HCT116 (cell line): Measurements from ENCODE around the gene MIA3. TPM values are rescaled to one million over a fixed set of nuclear protein-coding genes. Genes with fewer than 3 reads are reported as not detected.

ENCODE experiments used
- ATAC-seq: fragments of 200-7000 bp; cut with Tn5 transposase; 2 replicates; pipeline ENCODE4 v1.9.1; 2020; ENCODE audit warnings: mild to moderate bottlenecking, moderate library complexity
- BruUV-seq: library from RNA; stranded (reverse); fragments of 400-500 nt; replicated peaks from 2 replicates; lab custom pipeline; 2021; lab: Mats Ljungman, UMichigan
- CTCF ChIA-PET: fragments of 300-600 bp; sonication (Branson Sonifier 250); formaldehyde crosslinking; loops from one replicate; lab custom pipeline; 2021; ENCODE audit warnings: antibody characterized with exemption; lab: Charles Lee
- POLR2A ChIA-PET: fragments of 300-600, 350-600 bp; sonication (Branson Sonifier 250); formaldehyde crosslinking; loops from one replicate; lab custom pipeline; 2021; ENCODE audit warnings: antibody characterized with exemption; lab: Charles Lee
- RAD21 ChIA-PET, 2 experiments: fragments of 300-600 bp; sonication (Branson Sonifier 250); formaldehyde crosslinking; loops; one replicate each; lab custom pipeline; 2023; ENCODE audit warnings: low total read pairs in 2 of 2; ENCODE audit not compliant: uncharacterized antibody in 2 of 2, unreplicated experiment in 2 of 2, low non-redundant PET in 1 of 2; lab: Charles Lee
- DNase-seq: peaks from one replicate; pipeline ENCODE4 v3.0.0-alpha.2; 2010; ENCODE audit warnings: low read depth, low spot score
- H2AFZ ChIP-seq: fragments of 200-600 bp; shearing (Covaris generic), sonication (generic); 2 replicates; pipeline ENCODE4 v1.6.1; 2017; ENCODE audit warnings: low read depth, mixed run types, mixed read lengths, antibody characterized with exemption, low read length; ENCODE audit not compliant: poor library complexity, severe bottlenecking
- H3K27ac ChIP-seq: 2 replicates; pipeline ENCODE4 v1.5.1; 2012; ENCODE audit warnings: low read depth, low read length
- H3K27me3 ChIP-seq: fragments of 200-600 bp; sonication (generic); 2 replicates; pipeline ENCODE4 v1.6.1; 2016; ENCODE audit warnings: mixed run types, low read length, mixed read lengths; ENCODE audit not compliant: insufficient read depth
- H3K36me3 ChIP-seq, 2 experiments: fragments of 200-500 bp in 1 of 2; fragments of 200-600 bp in 1 of 2; sonication (Bioruptor generic) in 1 of 2; sonication (generic) in 1 of 2; 2 replicates each; pipeline versions ENCODE4 v1.5.1 to v1.6.1; 2014 to 2016; ENCODE audit warnings: low read length in 2 of 2, inconsistent platforms in 1 of 2, mixed read lengths in 1 of 2, mixed run types in 1 of 2; ENCODE audit not compliant: insufficient read depth in 2 of 2, control insufficient read depth in 1 of 2
- H3K4me1 ChIP-seq, 2 experiments: fragments of 200-600 bp in 1 of 2; sonication (generic) in 1 of 2; 2 replicates each; pipeline versions ENCODE4 v1.5.1 to v1.6.1; 2012 to 2017; ENCODE audit warnings: low read length in 2 of 2, inconsistent platforms in 1 of 2, mild to moderate bottlenecking in 1 of 2, mixed read lengths in 1 of 2, mixed run types in 1 of 2, moderate library complexity in 1 of 2; ENCODE audit not compliant: insufficient read depth in 2 of 2, control insufficient read depth in 1 of 2
- H3K4me2 ChIP-seq: fragments of 200-600 bp; sonication (generic); 2 replicates; pipeline ENCODE4 v1.6.1; 2017; ENCODE audit warnings: mixed run types, low read length, mixed read lengths
- H3K4me3 ChIP-seq, 2 experiments: fragments of 200-600 bp in 1 of 2; sonication (generic) in 1 of 2; replicated peaks in 1 of 2; 2 replicates each; pipeline ENCODE4 v1.5.1; 2011 to 2016; ENCODE audit warnings: low read length in 2 of 2, control low read depth in 1 of 2, low read depth in 1 of 2, mild to moderate bottlenecking in 1 of 2, mixed read lengths in 1 of 2, mixed run types in 1 of 2
- H3K79me2 ChIP-seq: fragments of 200-600 bp; sonication (generic); 2 replicates; pipeline ENCODE4 v1.6.1; 2017; ENCODE audit warnings: mild to moderate bottlenecking, mixed run types, low read length, moderate library complexity, mixed read lengths; ENCODE audit not compliant: insufficient read depth
- H3K9ac ChIP-seq: fragments of 200-600 bp; sonication (generic); 2 replicates; pipeline ENCODE4 v1.6.1; 2016; ENCODE audit warnings: low read length, mixed read lengths
- H3K9me2 ChIP-seq: fragments of 200-600 bp; sonication (generic), shearing (Covaris generic); 2 replicates; pipeline ENCODE4 v1.6.1; 2017; ENCODE audit warnings: mixed run types, mild to moderate bottlenecking, moderate library complexity; ENCODE audit not compliant: insufficient read depth
- H3K9me3 ChIP-seq, 2 experiments: fragments of 200-500 bp in 1 of 2; fragments of 200-600 bp in 1 of 2; sonication (Bioruptor generic) in 1 of 2; sonication (generic) in 1 of 2; 2 replicates each; pipeline ENCODE4 v1.6.1; 2014 to 2017; ENCODE audit warnings: low read length in 2 of 2, mixed read lengths in 2 of 2, inconsistent platforms in 1 of 2, low read depth in 1 of 2, mild to moderate bottlenecking in 1 of 2, mixed run types in 1 of 2, moderate library complexity in 1 of 2; ENCODE audit not compliant: control insufficient read depth in 1 of 2, insufficient read depth in 1 of 2
- H4K20me1 ChIP-seq: fragments of 200-600 bp; sonication (generic), shearing (Covaris generic); 2 replicates; pipeline ENCODE4 v1.6.1; 2017; ENCODE audit warnings: mixed run types, mild to moderate bottlenecking, moderate library complexity; ENCODE audit not compliant: insufficient read depth
- EZH2phosphoT487 ChIP-seq: fragments of 200-600 bp; IDR thresholded peaks from 2 replicates; pipeline ENCODE4 v1.6.1; 2018; ENCODE audit warnings: antibody characterized with exemption, borderline replicate concordance
- POLR2AphosphoS5 ChIP-seq: IDR thresholded peaks from 2 replicates; pipeline ENCODE4 v1.6.1; 2011; ENCODE audit warnings: mild to moderate bottlenecking, low read depth, low read length, moderate library complexity
- SRF ChIP-seq: IDR thresholded peaks from 2 replicates; pipeline ENCODE4 v1.6.1; 2012; ENCODE audit warnings: low read depth
- intact Hi-C: fragments of 100-400 bp; cut with micrococcal nuclease; formaldehyde crosslinking; loops from 2 replicates; pipeline ENCODE4 v1.10.0; 2022
- total RNA-seq: library from RNA; stranded (reverse); gene quantifications from one replicate; pipeline ENCODE4 v1.2.1, GENCODE V29; 2021; ENCODE audit not compliant: unreplicated experiment
- TF ChIP-seq, protein P1 (sequence below), 3 experiments: fragments of 200-600 bp in 1 of 3; sonication (generic) in 1 of 3; IDR thresholded peaks in 2 of 3; conservative IDR thresholded peaks in 1 of 3; 2 replicates each; pipeline ENCODE4 v1.5.1; 2012 to 2017; ENCODE audit warnings: low read depth in 2 of 3, low read length in 2 of 3, antibody characterized with exemption in 1 of 3, borderline replicate concordance in 1 of 3, control low read depth in 1 of 3, mild to moderate bottlenecking in 1 of 3, mixed read lengths in 1 of 3, mixed run types in 1 of 3, moderate library complexity in 1 of 3; ENCODE audit not compliant: insufficient read depth in 1 of 3
- TF ChIP-seq, protein P2 (sequence below): IDR thresholded peaks from 2 replicates; pipeline ENCODE4 v1.6.1; 2011; ENCODE audit warnings: mild to moderate bottlenecking, low read length, moderate library complexity; ENCODE audit not compliant: insufficient replicate concordance; ENCODE audit errors: extremely low read depth
- TF ChIP-seq, protein P3 (sequence below): IDR thresholded peaks from 2 replicates; pipeline ENCODE4 v1.6.1; 2012; ENCODE audit warnings: low read depth

The MIA3 gene
- total RNA-seq, 1 experiment from 2014 or later = 62.7 TPM

DNA sequence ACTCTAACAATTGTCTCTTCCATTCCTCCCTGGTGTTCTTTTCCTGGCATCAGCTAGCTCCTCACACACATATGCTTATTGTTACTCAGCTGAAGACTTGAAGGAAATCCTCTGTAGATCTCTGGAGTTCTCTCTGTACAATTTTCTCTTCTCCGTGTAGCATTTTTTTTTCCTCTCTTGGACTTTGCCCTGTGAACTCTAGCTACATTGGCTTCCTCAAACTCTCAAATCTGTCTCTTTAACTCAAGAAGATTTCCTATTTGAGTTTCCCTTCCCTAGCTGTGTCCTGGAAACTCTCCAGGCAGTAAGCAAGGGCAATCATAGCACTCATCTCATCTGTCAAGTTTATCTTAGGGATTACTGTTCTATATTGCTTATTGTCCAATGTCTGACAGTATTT lies 4.3 kb upstream of the MIA3 start (continued):
- TF ChIP-seq, protein P1, sequence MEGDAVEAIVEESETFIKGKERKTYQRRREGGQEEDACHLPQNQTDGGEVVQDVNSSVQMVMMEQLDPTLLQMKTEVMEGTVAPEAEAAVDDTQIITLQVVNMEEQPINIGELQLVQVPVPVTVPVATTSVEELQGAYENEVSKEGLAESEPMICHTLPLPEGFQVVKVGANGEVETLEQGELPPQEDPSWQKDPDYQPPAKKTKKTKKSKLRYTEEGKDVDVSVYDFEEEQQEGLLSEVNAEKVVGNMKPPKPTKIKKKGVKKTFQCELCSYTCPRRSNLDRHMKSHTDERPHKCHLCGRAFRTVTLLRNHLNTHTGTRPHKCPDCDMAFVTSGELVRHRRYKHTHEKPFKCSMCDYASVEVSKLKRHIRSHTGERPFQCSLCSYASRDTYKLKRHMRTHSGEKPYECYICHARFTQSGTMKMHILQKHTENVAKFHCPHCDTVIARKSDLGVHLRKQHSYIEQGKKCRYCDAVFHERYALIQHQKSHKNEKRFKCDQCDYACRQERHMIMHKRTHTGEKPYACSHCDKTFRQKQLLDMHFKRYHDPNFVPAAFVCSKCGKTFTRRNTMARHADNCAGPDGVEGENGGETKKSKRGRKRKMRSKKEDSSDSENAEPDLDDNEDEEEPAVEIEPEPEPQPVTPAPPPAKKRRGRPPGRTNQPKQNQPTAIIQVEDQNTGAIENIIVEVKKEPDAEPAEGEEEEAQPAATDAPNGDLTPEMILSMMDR (IDR thresholded peaks at IDR 0.05 in 2 of 3, conservative IDR thresholded peaks at IDR 0.05 in 1 of 3; ENCODE audit: borderline replicate concordance in 1 of 3, insufficient read depth in 1 of 3, low read depth in 2 of 3, low read length in 2 of 3) = no peak
- TF ChIP-seq SRF (no peak), POLR2AphosphoS5 (no peak)
- TF ChIP-seq, protein P2, sequence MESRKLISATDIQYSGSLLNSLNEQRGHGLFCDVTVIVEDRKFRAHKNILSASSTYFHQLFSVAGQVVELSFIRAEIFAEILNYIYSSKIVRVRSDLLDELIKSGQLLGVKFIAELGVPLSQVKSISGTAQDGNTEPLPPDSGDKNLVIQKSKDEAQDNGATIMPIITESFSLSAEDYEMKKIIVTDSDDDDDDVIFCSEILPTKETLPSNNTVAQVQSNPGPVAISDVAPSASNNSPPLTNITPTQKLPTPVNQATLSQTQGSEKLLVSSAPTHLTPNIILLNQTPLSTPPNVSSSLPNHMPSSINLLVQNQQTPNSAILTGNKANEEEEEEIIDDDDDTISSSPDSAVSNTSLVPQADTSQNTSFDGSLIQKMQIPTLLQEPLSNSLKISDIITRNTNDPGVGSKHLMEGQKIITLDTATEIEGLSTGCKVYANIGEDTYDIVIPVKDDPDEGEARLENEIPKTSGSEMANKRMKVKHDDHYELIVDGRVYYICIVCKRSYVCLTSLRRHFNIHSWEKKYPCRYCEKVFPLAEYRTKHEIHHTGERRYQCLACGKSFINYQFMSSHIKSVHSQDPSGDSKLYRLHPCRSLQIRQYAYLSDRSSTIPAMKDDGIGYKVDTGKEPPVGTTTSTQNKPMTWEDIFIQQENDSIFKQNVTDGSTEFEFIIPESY = no peak

DNA sequence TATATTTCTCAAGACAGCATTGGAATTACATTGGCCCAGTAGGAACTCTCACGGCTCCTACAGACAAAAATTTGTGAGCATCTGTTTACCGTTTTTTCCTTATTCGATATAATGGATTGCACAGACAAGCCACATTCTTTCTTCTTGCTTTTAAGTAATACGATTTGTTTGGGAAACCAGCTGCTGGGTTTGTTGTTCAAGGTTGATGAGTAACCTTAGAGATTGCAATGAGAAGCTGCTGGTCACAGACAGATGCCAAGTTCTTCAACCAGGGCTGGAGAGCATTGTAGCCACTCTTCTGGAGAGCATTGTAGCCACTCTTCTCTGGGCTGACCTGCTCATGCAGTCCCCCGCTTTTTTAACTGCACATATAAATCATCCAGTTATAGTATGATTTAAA lies 1.4 kb upstream of the MIA3 start:
- Histone ChIP-seq H3K9ac (no peak overlapping the region), H4K20me1 (no peaks in the 10 kb centered on the region), H3K4me2 (no peak overlapping the region), H3K9me3 (no peaks in the 10 kb centered on the region), H3K27ac (no peak overlapping the region), H2AFZ (no peak overlapping the region), H3K36me3 (no peaks in the 10 kb centered on the region), H3K27me3 (no peaks in the 10 kb centered on the region), H3K9me2 (no peaks in the 10 kb centered on the region), H3K4me1 (peaks cover 2 to 16% of the 10 kb centered on the region in 2 experiments; a peak in 3 of 4 replicates), H3K79me2 (peaks cover 29% of the 10 kb centered on the region; the same call in 1 of the 2 replicates), H3K4me3 (no peak overlapping the region)
- ChIA-PET CTCF (interaction anchor here (0.5 to 1.1 kb wide), 2 partner anchors 18 to 1813 kb away, joined by 3 to 5 read pairs; no protein-coding TSS in a partner anchor), POLR2A (no interaction called here), RAD21 (no interaction called here)
- DNase-seq (no peak), ATAC-seq (no peak)
- intact Hi-C loops = no loop called here
- no TSS peak for BruUV-seq
- TF ChIP-seq EZH2phosphoT487 = no peak
- TF ChIP-seq, protein P3, sequence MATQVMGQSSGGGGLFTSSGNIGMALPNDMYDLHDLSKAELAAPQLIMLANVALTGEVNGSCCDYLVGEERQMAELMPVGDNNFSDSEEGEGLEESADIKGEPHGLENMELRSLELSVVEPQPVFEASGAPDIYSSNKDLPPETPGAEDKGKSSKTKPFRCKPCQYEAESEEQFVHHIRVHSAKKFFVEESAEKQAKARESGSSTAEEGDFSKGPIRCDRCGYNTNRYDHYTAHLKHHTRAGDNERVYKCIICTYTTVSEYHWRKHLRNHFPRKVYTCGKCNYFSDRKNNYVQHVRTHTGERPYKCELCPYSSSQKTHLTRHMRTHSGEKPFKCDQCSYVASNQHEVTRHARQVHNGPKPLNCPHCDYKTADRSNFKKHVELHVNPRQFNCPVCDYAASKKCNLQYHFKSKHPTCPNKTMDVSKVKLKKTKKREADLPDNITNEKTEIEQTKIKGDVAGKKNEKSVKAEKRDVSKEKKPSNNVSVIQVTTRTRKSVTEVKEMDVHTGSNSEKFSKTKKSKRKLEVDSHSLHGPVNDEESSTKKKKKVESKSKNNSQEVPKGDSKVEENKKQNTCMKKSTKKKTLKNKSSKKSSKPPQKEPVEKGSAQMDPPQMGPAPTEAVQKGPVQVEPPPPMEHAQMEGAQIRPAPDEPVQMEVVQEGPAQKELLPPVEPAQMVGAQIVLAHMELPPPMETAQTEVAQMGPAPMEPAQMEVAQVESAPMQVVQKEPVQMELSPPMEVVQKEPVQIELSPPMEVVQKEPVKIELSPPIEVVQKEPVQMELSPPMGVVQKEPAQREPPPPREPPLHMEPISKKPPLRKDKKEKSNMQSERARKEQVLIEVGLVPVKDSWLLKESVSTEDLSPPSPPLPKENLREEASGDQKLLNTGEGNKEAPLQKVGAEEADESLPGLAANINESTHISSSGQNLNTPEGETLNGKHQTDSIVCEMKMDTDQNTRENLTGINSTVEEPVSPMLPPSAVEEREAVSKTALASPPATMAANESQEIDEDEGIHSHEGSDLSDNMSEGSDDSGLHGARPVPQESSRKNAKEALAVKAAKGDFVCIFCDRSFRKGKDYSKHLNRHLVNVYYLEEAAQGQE = no peak
